ENCODE results near the gene GNG4. TPM values are rescaled to one million over a fixed set of nuclear protein-coding genes. Genes with fewer than 3 reads are reported as not detected.
A peak's percentile ranks its signal among the peaks of the same experiment; 100 is the strongest.

GNG4 gene
- total and polyA plus RNA-seq, 9 of the 15 experiments (the other 6 are each of a cell fraction or from before 2014, with no cell fraction given) = 0.06 to 0.58 (median 0.08) TPM; not detected in 4

GRCh38 chr1:235557495-235557894 is 92.1 kb downstream of the GNG4 start:
- ATAC-seq (peak; percentile 83), DNase-seq (ENCODE audit: extremely low read depth in 1 of 4, low spot score in 3 of 4) (peak; percentile 48 to 57 (median 53)), FAIRE-seq (no peak)
- H3K27ac ChIP-seq (ENCODE audit: extremely low read depth, low read depth, low read length) = no peak overlapping the region
- WGBS (ENCODE audit: insufficient coverage, low coverage, missing lambda C conversion rate) = 5% methylated on average over 8 of the region's 8 CpGs
- H3K79me2 ChIP-seq (ENCODE audit: control insufficient read depth, insufficient read depth, low read length) = no peaks in the 10 kb centered on the region
- H3K4me2 ChIP-seq (ENCODE audit: insufficient read depth, low read length) = no peak overlapping the region
- no peaks in the 10 kb centered on the region for H3K36me3 ChIP-seq (ENCODE audit: control insufficient read depth, insufficient read depth, low read length)
- no TSS peak for BruUV-seq (replicated peaks)
- H3K9me1 ChIP-seq (ENCODE audit: control insufficient read depth, insufficient read depth, low read length) = peaks cover 3% of the 10 kb centered on the region
- peaks cover 51 to 54% of the 10 kb centered on the region in 2 experiments; a peak in 4 of 5 replicates for H3K27me3 ChIP-seq (ENCODE audit: control insufficient read depth in 2 of 2, insufficient read depth in 2 of 2, low read length in 2 of 2)
- in situ Hi-C loops (cut with MboI) = no loop called here
- CTCF ChIA-PET (ENCODE audit: low intra/inter-chr PET ratio) = no interaction called here
- POLR2A ChIA-PET = interaction anchor here (0.9 to 1.6 kb wide), 2 partner anchors 9 to 10 kb away, joined by 4 to 11 read pairs; no protein-coding TSS in a partner anchor
- intact Hi-C loops (cut with micrococcal nuclease) = no loop called here
- no peaks in the 10 kb centered on the region; the same call in 1 of the 2 replicates for H4K20me1 ChIP-seq (replicated peaks; ENCODE audit: control insufficient read depth, insufficient read depth, low read length)
- 0 out of 2 replicates have a peak overlapping the region, but pooled peaks have one; percentile 26 for H2AFZ ChIP-seq (ENCODE audit: low read depth, low read length)
- H3K9ac ChIP-seq (ENCODE audit: insufficient read depth in 1 of 2, low read depth in 2 of 2, low read length in 2 of 2) = no peak overlapping the region
- no peaks in the 10 kb centered on the region for H3K4me1 ChIP-seq (replicated peaks in 1 of 2; ENCODE audit: control insufficient read depth in 2 of 2, insufficient read depth in 2 of 2, low read length in 2 of 2)
- H3K9me3 ChIP-seq (replicated peaks; ENCODE audit: control insufficient read depth, insufficient read depth, low read depth, low read length) = no peaks in the 10 kb centered on the region
- TF ChIP-seq ZNF316 (IDR thresholded peaks at IDR 0.05) (peak; percentile 20; the same call in 1 of the 2 replicates), C11orf30 (IDR thresholded peaks at IDR 0.05; ENCODE audit: low read depth) (0 out of 2 replicates have a peak, but pooled peaks have one; percentile 49), CTBP1 (IDR thresholded peaks at IDR 0.05; ENCODE audit: borderline replicate concordance) (peak; percentile 20; the same call in 1 of the 2 replicates), PCBP1 (IDR thresholded peaks at IDR 0.05; ENCODE audit: low read depth, low read length, poor library complexity, severe bottlenecking) (no peak), GTF2F1 (IDR thresholded peaks at IDR 0.05; ENCODE audit: low read depth, low read length) (no peak), DIDO1 (tag; IDR thresholded peaks at IDR 0.05; ENCODE audit: low read depth) (no peak), NFE2 (IDR thresholded peaks at IDR 0.05; ENCODE audit: low read depth) (peak; percentile 74), RCOR1 (IDR thresholded peaks at IDR 0.05; ENCODE audit: borderline replicate concordance in 1 of 2, low read depth in 2 of 2, low read length in 2 of 2) (0 out of 4 replicates have a peak, but pooled peaks of 1 of the 2 experiments have one; percentile 22), CTCF (IDR thresholded peaks at IDR 0.05 in 2 of 3, conservative IDR thresholded peaks at IDR 0.05 in 1 of 3; ENCODE audit: insufficient read depth in 2 of 3, low read depth in 1 of 3, low read length in 3 of 3) (peak; percentile 33 to 59 (median 46); a peak in 5 of 6 replicates), CTCFL (IDR thresholded peaks at IDR 0.05; ENCODE audit: borderline replicate concordance, insufficient read depth, low read depth, low read length, poor library complexity, severe bottlenecking) (peak; percentile 84), MAFK (IDR thresholded peaks at IDR 0.05; ENCODE audit: low read length) (0 out of 2 replicates have a peak, but pooled peaks have one; percentile 22), MAFG (tag; conservative IDR thresholded peaks at IDR 0.05) (peak; percentile 49), ETV1 (tag; conservative IDR thresholded peaks at IDR 0.05; ENCODE audit: low read depth) (0 out of 2 replicates have a peak, but pooled peaks have one; percentile 38)
- H3K4me3 ChIP-seq = no peak overlapping the region

All from K562 (cell line).